CD4-positive, alpha-beta T cell treated with Interleukin-15 for 1 hour (primary cell): Measurements from ENCODE around the gene TNFRSF8.

Source experiments
- DNase-seq: peaks from one replicate; pipeline ENCODE4 v3.0.0-alpha.2; 2020

Gene TNFRSF8

GRCh38 chr1:12064073-12064969, 1.2 kb downstream of the TNFRSF8 start:
- DNase-seq = no peak

GRCh38 chr1:12065872-12066271, 2.8 kb downstream of the TNFRSF8 start:
- DNase-seq = no peak

- DNase-seq = no peak
Measured at GRCh38 chr1:12067900-12068821, 5.1 kb downstream of the TNFRSF8 start.

GRCh38 chr1:12069623-12070244, 6.6 kb downstream of the TNFRSF8 start:
- DNase-seq = no peak

GRCh38 chr1:12071892-12072291, 8.8 kb downstream of the TNFRSF8 start:
- no peak for DNase-seq

GRCh38 chr1:12072741-12073140, 9.6 kb downstream of the TNFRSF8 start:
- no peak for DNase-seq

GRCh38 chr1:12073796-12074195, 10.7 kb downstream of the TNFRSF8 start:
- DNase-seq = no peak

- no peak for DNase-seq
Measured at GRCh38 chr1:12075195-12076114, 12.4 kb downstream of the TNFRSF8 start.

- no peak for DNase-seq
Measured at GRCh38 chr1:12076425-12077005, 13.4 kb downstream of the TNFRSF8 start.

GRCh38 chr1:12078575-12078937, 15.5 kb downstream of the TNFRSF8 start:
- no peak for DNase-seq

GRCh38 chr1:12078938-12079861, 16.1 kb downstream of the TNFRSF8 start:
- DNase-seq = no peak

- DNase-seq = no peak
Measured at GRCh38 chr1:12080156-12080555, 17.1 kb downstream of the TNFRSF8 start.

- no peak for DNase-seq
Measured at GRCh38 chr1:12080773-12081556, 17.9 kb downstream of the TNFRSF8 start.

- no peak for DNase-seq
Measured at GRCh38 chr1:12081648-12082396, 18.7 kb downstream of the TNFRSF8 start.

- no peak for DNase-seq
Measured at GRCh38 chr1:12082988-12083387, 19.9 kb downstream of the TNFRSF8 start.

- DNase-seq = no peak
Measured at GRCh38 chr1:12083766-12084165, 20.7 kb downstream of the TNFRSF8 start.

GRCh38 chr1:12085643-12086260, 22.6 kb downstream of the TNFRSF8 start:
- no peak for DNase-seq

- DNase-seq = peak; percentile 46
Measured at GRCh38 chr1:12087797-12088314, 24.8 kb downstream of the TNFRSF8 start.
